Heart left ventricle (tissue), 16 donors: Measurements from ENCODE around the gene SLC30A4. TPM values are rescaled to one million over a fixed set of nuclear protein-coding genes. Genes with fewer than 3 reads are reported as not detected.

Experiments used
- ATAC-seq, 4 donors: fragments of 200-7000 bp; cut with Tn5 transposase; one replicate each; pipeline ENCODE4 v1.9.1; 2020 to 2022; ENCODE audit warnings: moderate library complexity in 4 of 4, mild to moderate bottlenecking in 3 of 4, moderate number of reproducible peaks in 1 of 4
- DNase-seq, 5 donors: peaks; one replicate each; pipeline ENCODE4 v3.0.0-alpha.2; 2020
- H3K27ac ChIP-seq, 12 donors: fragments of 200-600 bp; sonication (generic) in 4 of 12; one replicate each; pipeline versions ENCODE4 v1.5.0 to v1.8.0; 2016 to 2022; ENCODE audit warnings: mild to moderate bottlenecking in 2 of 12
- H3K27me3 ChIP-seq, 9 donors: fragments of 200-600 bp; sonication (generic) in 2 of 9; one replicate each; pipeline versions ENCODE4 v1.5.1 to v1.8.0; 2016 to 2022; ENCODE audit warnings: mild to moderate bottlenecking in 3 of 9
- H3K36me3 ChIP-seq, 9 donors: fragments of 200-600 bp; sonication (generic) in 2 of 9; one replicate each; pipeline versions ENCODE4 v1.5.0 to v1.8.0; 2018 to 2022; ENCODE audit warnings: mild to moderate bottlenecking in 2 of 9
- H3K4me1 ChIP-seq, 12 donors: fragments of 200-600 bp; sonication (generic) in 4 of 12; one replicate each; pipeline versions ENCODE4 v1.5.0 to v1.8.0; 2016 to 2022; ENCODE audit warnings: mild to moderate bottlenecking in 3 of 12
- H3K4me3 ChIP-seq, 12 donors: fragments of 200-600 bp; sonication (generic) in 4 of 12; one replicate each; pipeline versions ENCODE4 v1.5.0 to v1.8.0; 2017 to 2022; ENCODE audit warnings: mild to moderate bottlenecking in 9 of 12, moderate library complexity in 4 of 12
- H3K9me3 ChIP-seq, 12 donors: fragments of 200-600 bp; sonication (generic) in 4 of 12; one replicate each; pipeline versions ENCODE4 v1.5.0 to v1.8.0; 2016 to 2022; ENCODE audit warnings: mild to moderate bottlenecking in 1 of 12
- CTCF ChIP-seq, 12 donors: fragments of 200-600 bp; sonication (generic) in 4 of 12; IDR thresholded peaks; one replicate each; pipeline versions ENCODE4 v1.5.0 to v1.8.0; 2018 to 2022; ENCODE audit warnings: antibody characterized with exemption in 12 of 12, mild to moderate bottlenecking in 5 of 12
- POLR2A ChIP-seq, 2 donors: fragments of 450-650 bp; IDR thresholded peaks; one replicate each; pipeline ENCODE4 v1.6.1; 2017; ENCODE audit warnings: antibody characterized with exemption in 2 of 2, mild to moderate bottlenecking in 2 of 2, moderate library complexity in 2 of 2
- WGBS, 4 donors: extraction: QIAGEN DNeasy Blood & Tissue Kit in 2 of 4; methylation state at CpG; one replicate each; pipeline versions ENCODE4 v1.1.5 to v1.1.7; 2013 to 2018; 5-methylcytosine and 5-hydroxymethylcytosine counted together
- intact Hi-C, 10 donors: fragments of 100-400 bp; cut with DNase I; formaldehyde crosslinking; loops; one replicate each; pipeline versions ENCODE4 v1.11.1 to v1.14.2; 2022
- microRNA counts, 2 donors: library from miRNA; unstranded; fragments of <30 nt; microRNA quantifications; one replicate each; lab custom pipeline; 2016
- polyA plus RNA-seq, 2 donors: library from polyadenylated mRNA; stranded (reverse); fragments of 200-250 nt; gene quantifications; one replicate each; pipeline ENCODE4 v1.2.3, GENCODE V29; 2013
- total RNA-seq, 9 donors: library from RNA; depleted of rRNA in 2 of 9; stranded (reverse); fragments of >200 nt in 2 of 9; fragmentation: NEBNext Ultra II Directional in 3 of 9; extraction: Animal tissue kit (Norgen Biotek cat#: 25700) in 3 of 9; gene quantifications; one replicate each; pipeline versions ENCODE4 v1.1.0 to v1.2.4, GENCODE V29; 2016 to 2023
- donor health status: ischemic (EF 13 %, LVEDD 7.1; RV severe dilation, severe dysfunction).
- donor health status: healthy with polysubstance abuse.
- donor health status: DM: no; HTN: yes; CAD: no.
- donor health status: DM: no; HTN: no; CAD: no.
- donor health status: ischemic (EF 25% LVEDD 6.9; RV normal size, moderate dysfunction).
- donor health status: ischemic (EF 25% LVEDD 5.7; RV mildly dilated, moderate dysfunction).
- donor health status: healthy.
- donor health status: DM: yes; HTN: yes; CAD: no.
- donor health status: ischemic (EF 35%, LVEDD 5.7; RV mildly dilated, moderate dysfunction).
- donor health status: nonischemic (EF 11% LVEDD 7.7; RV severe dilation, severe dysfunction).
- donor health status: DM: yes; HTN: yes; CAD: no.
- donor health status: PGD.
- donor health status: ischemic (EF 29% LVEDD 5.4; RV normal size, mild dysfunction).
- donor health status: nonischemic (EF 23%, LVEDD 6.1; RV moderate dilation, normal function).

The SLC30A4 gene
- total and polyA plus RNA-seq, 11 donors: 1.9 to 4.7 (median 2.9) TPM

- intact Hi-C loops: loop anchor here in 2 of 10 donors (2.0 kb wide), 1 partner anchor 25 kb away; no protein-coding TSS in a partner anchor
- TF ChIP-seq POLR2A (IDR thresholded peaks at IDR 0.05) (no peak), CTCF (IDR thresholded peaks at IDR 0.05) (no peak)
- H3K4me3 ChIP-seq: no peak overlapping the region
- no peaks in the 10 kb centered on the region for H3K36me3 ChIP-seq
- DNase-seq (no peak), ATAC-seq (no peak)
- no peak overlapping the region for H3K27ac ChIP-seq
- no peaks in the 10 kb centered on the region for H3K9me3 ChIP-seq
- 89 to 94% (median 93%) methylated on average over 2 of the region's 2 CpGs for WGBS, 4 donors
- peaks cover 0 to 10% (median 0%) of the 10 kb centered on the region in 9 donors for H3K27me3 ChIP-seq
- H3K4me1 ChIP-seq: peaks cover 0 to 9% (median 4%) of the 10 kb centered on the region in 12 donors
These were observed 91.0 kb downstream of the SLC30A4 start for GRCh38 chr15:45431511-45431910.

- Histone ChIP-seq H3K36me3 (no peaks in the 10 kb centered on the region), H3K9me3 (no peaks in the 10 kb centered on the region), H3K4me1 (peaks cover 0 to 9% (median 4%) of the 10 kb centered on the region in 12 donors), H3K27ac (no peak overlapping the region), H3K4me3 (peak overlapping the region in 10 of 12 donors; percentile 2 to 60 (median 44)), H3K27me3 (peaks cover 0 to 10% (median 0%) of the 10 kb centered on the region in 9 donors)
- ATAC-seq (peak in 3 of 4 donors; percentile 64 to 76 (median 72)), DNase-seq (peak; percentile 49 to 87 (median 68))
- TF ChIP-seq POLR2A (IDR thresholded peaks at IDR 0.05): no peak
- peak; percentile 91 to 100 (median 98) for TF ChIP-seq CTCF (IDR thresholded peaks at IDR 0.05)
- WGBS, 4 donors: 13 to 21% (median 16%) methylated on average over 50 to 73 of the region's 73 CpGs
- intact Hi-C loops: loop anchor here in 4 of 10 donors (1.0 to 2.0 kb wide), 2 partner anchors 27 kb away; no protein-coding TSS in a partner anchor
These were observed 92.4 kb downstream of the SLC30A4 start for GRCh38 chr15:45429941-45430792.

MicroRNAs within 50 kb of the gene (microRNA counts, 767-probe panel; counts per million panel counts)
- 0 to 71.6 counts per million in 2 donors for microRNA hsa-miR-147b (lab: Ali Mortazavi, UCI)

Other genes with a start within 250 kb of the SLC30A4 start
- gene GATM, start 144.2 kb downstream of the SLC30A4 start, total RNA-seq: 100 to 1,000 TPM in 1 of 9 donors, 10 to 100 TPM in 8; 12.9 to 121 (median 29.7) TPM
- gene GATM, start 144.2 kb downstream of the SLC30A4 start, polyA plus RNA-seq: 1 to 10 TPM; 8.3 to 9.1 TPM
- 10 to 100 TPM; 21.4 to 38.9 (median 27.0) TPM for gene BLOC1S6, start 64.6 kb upstream of the SLC30A4 start, total RNA-seq
- 10 to 100 TPM in 1 of 2 donors, 1 to 10 TPM in 1; 9.4 to 26.6 TPM for gene BLOC1S6, start 64.6 kb upstream of the SLC30A4 start, polyA plus RNA-seq
- 10 to 100 TPM; 14.8 to 60.9 (median 18.5) TPM for gene SQOR, start 112.3 kb upstream of the SLC30A4 start, total RNA-seq
- 10 to 100 TPM in 1 of 2 donors, 1 to 10 TPM in 1; 9.5 to 13.5 TPM for gene SQOR, start 112.3 kb upstream of the SLC30A4 start, polyA plus RNA-seq